H7 (cell line): ENCODE measurements around the gene SCN9A. TPM values are rescaled to one million over a fixed set of nuclear protein-coding genes. Genes with fewer than 3 reads are reported as not detected.
"Not testable (repeated sequence)": the region's sequence is repeated elsewhere in the genome, so short reads cannot be mapped to it uniquely, and the experiment has no call there.

Experiments used
- DNase-seq: peaks from one replicate; pipeline ENCODE4 v3.0.0; 2012
- H3K27me3 ChIP-seq: 2 replicates; pipeline ENCODE4 v1.6.0; 2011; ENCODE audit warnings: mild to moderate bottlenecking, low read length; ENCODE audit not compliant: control insufficient read depth, insufficient read depth
- H3K36me3 ChIP-seq: replicated peaks from 2 replicates; pipeline ENCODE4 v1.5.1; 2011; ENCODE audit warnings: low read length; ENCODE audit not compliant: control insufficient read depth, insufficient read depth
- H3K4me3 ChIP-seq: 2 replicates; pipeline ENCODE4 v1.5.1; 2011; ENCODE audit warnings: low read depth, mild to moderate bottlenecking, control low read depth, low read length, moderate library complexity; ENCODE audit not compliant: insufficient read depth
- total RNA-seq: library from RNA; depleted of rRNA; stranded (reverse); fragments of >200 nt; shearing (Covaris generic); gene quantifications from 2 replicates; pipeline ENCODE4 v1.2.3, GENCODE V29; 2014

Gene SCN9A
- total RNA-seq, 1 experiment from 2014 or later = 0.90 TPM

DNA sequence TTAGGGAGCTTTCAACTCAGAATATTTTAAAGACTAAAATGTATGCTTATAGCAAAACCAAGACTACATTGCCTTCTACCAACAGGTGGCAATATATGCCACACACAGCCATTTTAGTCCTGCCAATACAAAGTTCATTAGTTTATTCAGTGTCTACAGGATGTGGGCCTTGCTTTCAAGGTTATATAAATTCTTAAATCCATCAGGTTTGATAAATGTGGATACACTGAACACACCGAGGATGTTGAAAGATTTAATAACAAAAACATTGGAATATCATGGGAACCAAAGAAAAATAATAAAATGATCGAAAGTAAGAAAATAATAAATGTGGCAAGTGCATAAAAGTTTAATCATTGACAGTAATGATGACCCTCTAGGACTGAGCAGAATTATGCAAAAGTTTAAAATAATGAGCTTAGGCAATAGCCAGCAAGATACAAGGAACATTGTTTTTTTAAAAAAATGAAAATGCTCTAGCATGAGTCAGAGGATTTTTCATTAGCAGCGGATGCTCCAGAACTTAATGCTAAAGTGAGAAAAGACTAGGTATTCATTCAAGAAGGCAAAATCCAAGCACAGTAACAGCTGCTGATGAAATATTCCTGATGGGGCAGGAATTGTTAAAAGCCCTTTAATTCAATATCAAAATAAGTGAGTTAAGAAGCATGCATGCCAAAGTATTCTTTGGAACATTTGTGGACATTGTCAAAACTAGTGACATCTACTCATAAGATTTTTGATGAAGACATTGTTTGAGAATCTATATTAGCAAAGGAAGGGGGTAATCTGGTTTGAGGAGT is 14.2 kb downstream of the SCN9A start:
- Histone ChIP-seq H3K27me3 (no peaks in the 10 kb centered on the region), H3K4me3 (no peak overlapping the region), H3K36me3 (no peaks in the 10 kb centered on the region)
- DNase-seq = no peak

DNA sequence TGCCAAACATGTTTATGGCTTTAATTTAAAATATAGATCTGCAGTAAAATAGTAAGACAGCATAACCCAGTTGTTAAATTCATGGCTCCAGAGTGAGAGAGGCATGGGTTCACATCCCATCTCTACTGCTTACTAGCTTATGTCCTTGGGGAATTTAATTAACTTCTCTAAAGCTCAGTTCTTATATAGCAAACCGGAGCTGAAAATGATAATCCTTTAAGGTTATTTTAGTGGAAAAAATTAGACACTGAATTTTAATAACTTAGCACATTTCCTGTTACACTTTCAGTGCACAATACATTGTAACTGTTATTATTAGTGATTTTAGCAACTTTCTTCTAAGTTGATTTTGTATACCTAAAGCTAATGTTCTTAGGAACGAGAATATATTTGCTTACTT is 14.8 kb downstream of the SCN9A start:
- DNase-seq = no peak
- Histone ChIP-seq H3K36me3 (no peaks in the 10 kb centered on the region), H3K27me3 (no peaks in the 10 kb centered on the region), H3K4me3 (no peak overlapping the region)

DNA sequence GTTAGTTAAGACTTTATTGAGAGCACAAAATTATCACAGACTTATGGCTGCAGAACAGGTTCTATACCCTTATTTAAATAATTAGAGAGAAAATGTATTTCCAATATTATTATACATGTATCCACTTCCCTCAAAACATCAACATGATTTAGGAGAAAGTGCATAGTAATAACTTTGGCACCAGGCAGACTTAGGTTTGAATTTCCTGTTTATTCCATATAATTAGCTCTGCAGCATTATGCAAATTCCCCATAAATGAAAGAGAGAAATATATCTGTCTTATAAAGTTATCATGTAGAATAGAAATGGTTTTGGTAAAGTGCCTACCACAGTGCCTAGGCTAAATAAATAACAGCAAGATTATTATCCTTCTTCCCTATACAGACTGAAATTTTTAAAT is 15.3 kb downstream of the SCN9A start:
- DNase-seq = no peak
- H3K27me3 ChIP-seq = no peaks in the 10 kb centered on the region
- H3K36me3 ChIP-seq = no peaks in the 10 kb centered on the region
- no peak overlapping the region for H3K4me3 ChIP-seq

DNA sequence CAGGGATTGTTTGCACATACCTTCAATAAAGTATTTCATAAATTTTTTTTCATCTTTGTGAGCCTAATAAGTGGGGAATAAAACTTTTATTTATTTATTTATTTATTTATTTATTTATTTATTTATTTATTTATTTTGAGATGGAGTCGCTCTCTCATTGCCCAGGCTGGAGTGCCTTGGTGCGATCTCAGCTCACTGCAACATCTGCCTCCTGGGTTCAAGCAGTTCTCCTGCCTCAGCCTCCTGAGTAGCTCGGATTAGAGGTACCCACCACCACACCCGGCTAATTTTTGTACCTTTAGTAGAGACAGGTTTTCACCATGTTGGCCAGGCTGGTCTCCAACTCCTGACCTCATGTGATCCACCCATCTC is 17.8 kb downstream of the SCN9A start:
- not testable (repeated sequence) for H3K4me3 ChIP-seq, DNase-seq, H3K36me3 ChIP-seq, H3K27me3 ChIP-seq

DNA sequence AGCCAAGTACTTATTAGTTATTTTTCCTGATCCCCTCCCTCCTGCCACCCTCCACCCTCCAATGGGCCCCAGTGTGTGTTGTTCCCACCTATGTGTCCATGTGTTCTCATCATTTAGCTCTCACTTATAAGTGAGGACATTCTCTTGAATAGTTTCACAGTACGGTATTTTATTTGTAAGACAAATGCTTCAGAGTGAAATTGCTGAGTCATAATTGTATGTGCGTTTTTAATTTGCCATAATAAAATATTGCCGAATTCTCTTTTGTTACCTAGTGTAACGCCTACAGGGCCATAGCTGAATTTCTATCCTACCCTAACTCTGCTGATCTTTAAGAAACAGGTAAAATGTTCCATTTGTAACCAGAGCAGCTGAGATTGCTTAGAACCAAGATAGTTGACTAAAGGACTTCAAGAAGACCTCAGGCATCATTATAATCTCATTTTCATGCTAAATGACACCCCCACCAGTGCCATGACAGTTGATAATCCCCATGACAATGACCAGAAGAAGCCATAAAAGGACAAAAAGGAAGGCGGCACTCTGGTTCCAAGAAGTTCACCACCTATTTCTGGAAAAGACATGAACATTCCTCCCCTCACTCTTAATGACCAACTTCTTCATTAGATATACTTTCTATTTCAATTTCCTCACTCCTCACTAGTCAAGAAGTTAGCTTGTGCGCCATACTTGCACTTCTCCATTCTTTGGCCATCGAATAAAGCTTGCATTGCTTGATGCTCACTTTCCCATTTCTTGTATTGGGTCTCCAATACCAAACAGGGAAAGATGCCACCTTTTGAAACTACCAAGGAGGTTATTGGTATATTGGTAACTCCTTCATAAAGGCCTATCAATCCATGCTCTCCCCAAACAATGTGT is 18.4 kb downstream of the SCN9A start:
- DNase-seq = no peak
- Histone ChIP-seq H3K36me3 (no peaks in the 10 kb centered on the region), H3K4me3 (no peak overlapping the region), H3K27me3 (no peaks in the 10 kb centered on the region)

DNA sequence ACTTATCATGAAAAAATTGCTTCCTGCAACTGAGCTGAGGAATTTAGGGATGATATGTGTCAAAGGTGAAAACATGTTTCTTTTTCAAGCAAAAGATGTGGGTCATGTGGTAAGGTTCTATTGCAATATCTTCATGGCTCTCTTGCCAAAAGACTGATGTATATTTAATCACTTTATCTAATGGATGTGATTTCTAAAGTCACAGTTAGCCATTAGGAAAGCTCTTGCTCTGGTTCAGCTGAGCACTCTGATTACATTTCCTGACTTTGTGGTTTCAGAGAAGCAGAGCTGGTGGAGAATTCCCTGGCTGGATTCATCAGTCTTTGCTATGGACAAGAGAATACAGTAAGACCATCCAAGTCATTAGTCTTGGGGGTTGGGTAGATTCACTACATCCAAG is 24.4 kb downstream of the SCN9A start:
- DNase-seq = no peak
- H3K4me3 ChIP-seq = no peak overlapping the region
- no peaks in the 10 kb centered on the region for H3K36me3 ChIP-seq
- H3K27me3 ChIP-seq = no peaks in the 10 kb centered on the region

DNA sequence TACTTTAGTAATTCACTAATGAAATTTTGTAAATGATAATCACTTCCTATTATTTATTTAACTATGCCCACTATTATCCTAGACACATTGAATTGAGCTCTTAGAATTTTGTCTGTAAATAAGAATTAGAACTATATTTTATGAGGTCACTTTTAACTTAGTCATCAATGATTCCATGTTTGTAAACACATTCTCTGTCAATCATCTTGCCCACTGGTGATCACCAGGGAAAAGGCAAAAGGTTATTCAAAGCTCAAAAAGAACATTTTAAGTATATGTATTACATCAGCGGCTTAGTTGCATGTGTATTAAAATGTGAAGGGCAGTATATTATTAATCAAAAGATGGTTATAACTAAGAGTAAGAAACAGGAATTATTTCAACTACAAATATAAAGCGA is 25.2 kb downstream of the SCN9A start:
- H3K36me3 ChIP-seq = no peaks in the 10 kb centered on the region
- no peaks in the 10 kb centered on the region for H3K27me3 ChIP-seq
- DNase-seq = no peak
- no peak overlapping the region for H3K4me3 ChIP-seq

DNA sequence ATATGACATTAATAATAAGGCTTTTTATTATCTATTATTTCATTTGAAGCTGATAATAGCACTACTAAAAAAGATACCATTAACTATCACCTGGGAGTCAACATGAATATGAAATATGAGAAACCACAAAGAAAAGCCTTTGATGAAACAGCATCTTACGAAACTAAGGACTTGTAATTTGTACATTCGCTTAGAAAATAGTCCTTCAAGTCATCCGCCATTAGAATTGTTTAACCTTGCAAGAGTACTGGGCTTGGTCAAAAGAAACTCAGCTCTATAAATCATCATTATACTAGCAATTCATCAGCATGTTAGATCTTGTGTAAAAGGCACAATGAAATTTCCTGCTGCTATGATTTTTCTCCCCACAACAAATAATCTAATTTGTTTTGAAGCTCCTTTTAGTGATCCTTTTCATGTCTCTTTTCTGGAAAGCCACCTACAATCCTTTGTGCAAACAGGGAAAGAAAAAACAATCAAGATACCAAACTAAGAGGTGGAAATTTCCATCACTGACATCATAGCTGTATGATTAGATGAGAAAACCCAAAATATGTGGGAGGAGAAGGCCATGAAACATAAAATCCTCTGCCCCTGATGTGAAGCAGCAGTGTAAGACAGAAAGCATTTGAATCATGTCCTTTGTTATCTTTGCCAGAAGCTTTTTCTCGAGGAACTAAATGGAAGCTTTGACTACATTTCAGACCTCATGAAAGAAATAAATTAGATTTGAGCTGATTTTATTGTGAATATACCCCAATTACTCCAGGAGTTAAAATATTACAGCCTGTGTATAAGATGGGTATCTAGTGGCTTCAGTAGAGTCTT is 31.2 kb downstream of the SCN9A start:
- Histone ChIP-seq H3K27me3 (no peaks in the 10 kb centered on the region), H3K4me3 (no peak overlapping the region), H3K36me3 (no peaks in the 10 kb centered on the region)
- DNase-seq = no peak

DNA sequence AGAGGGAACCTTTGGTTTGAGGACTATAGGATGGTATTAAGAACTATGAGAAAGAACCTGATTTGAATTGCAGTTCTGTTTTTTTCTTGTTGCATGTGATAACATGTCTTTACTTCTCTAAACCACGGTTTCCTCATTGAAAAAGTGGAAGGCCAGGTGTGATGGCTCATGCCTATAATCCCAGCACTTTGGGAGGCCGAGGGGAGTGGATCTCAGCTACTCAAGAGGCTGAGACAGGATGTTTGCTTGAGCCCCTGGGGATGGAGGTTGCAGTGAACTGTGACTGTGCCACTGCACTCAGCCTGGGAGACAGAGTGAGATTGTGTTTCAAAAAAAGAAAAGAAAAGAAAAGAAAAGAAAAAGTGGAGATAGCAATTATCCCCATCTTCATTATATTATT is 32.3 kb downstream of the SCN9A start:
- no peak overlapping the region for H3K4me3 ChIP-seq
- H3K27me3 ChIP-seq = no peaks in the 10 kb centered on the region
- no peak for DNase-seq
- H3K36me3 ChIP-seq = no peaks in the 10 kb centered on the region

DNA sequence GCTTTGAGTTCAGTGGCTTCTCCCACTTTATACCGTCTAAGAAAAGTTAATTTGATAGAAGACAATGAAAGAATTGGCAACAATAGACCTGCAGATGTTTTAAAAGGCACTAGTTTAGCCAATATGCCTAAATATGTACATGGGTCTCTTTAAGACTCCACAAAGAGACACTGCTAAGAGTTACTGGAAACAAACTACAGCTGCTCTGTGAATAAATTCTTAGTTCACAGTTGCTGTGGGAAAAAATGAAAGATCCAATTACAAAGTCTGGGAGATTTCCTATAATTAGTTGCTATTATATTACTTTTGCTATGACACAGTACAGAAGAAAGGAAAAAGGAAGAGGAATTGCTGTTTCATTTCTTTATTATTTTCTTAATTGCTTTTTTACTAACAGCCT is 34.3 kb downstream of the SCN9A start:
- DNase-seq = no peak
- Histone ChIP-seq H3K27me3 (no peaks in the 10 kb centered on the region), H3K36me3 (no peaks in the 10 kb centered on the region), H3K4me3 (no peak overlapping the region)

DNA sequence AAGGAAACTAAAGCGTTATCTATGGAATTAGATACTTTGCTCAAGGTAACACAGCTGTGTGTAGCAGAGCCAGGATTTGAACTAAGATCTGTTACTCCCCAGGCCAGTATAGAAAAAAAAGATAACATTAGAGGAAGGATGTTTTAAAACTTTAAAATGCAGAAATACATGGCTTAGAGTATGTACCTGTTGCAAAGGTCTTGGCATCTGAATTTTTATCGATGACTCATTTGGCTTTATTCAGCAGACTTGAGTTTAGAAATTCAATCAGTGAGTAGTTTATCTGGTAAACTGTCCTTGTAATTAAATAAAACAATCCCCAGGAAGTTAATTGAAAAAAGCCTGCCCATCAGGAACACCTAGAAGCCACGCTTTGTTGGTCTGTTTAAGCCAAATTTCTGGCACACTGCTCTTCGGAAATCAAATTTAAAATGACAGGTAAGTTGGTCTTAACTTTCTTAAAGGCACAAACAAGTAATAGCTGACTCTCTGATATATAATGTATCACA is 36.9 kb downstream of the SCN9A start:
- DNase-seq = no peak
- Histone ChIP-seq H3K4me3 (no peak overlapping the region), H3K36me3 (no peaks in the 10 kb centered on the region), H3K27me3 (no peaks in the 10 kb centered on the region)

DNA sequence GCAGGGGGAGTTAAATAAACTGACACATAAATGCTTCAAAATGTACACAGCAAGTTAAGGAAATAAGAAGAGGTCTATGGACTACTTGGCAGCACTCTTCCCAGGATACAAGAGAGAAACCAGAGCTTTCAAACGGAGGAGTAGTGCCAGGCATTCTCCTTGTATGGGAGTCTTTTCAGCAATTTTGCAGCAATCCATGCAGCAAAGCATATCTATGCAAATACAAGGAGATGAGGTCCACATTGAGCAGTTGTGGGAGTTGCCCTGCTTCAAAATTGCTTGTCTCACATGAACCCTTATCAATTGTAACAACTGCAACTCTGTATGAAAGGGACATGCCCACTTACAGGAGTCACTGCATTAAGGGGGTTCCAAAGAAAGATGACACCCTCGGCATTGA is 37.8 kb downstream of the SCN9A start:
- DNase-seq = no peak
- no peaks in the 10 kb centered on the region for H3K36me3 ChIP-seq
- H3K27me3 ChIP-seq = no peaks in the 10 kb centered on the region
- H3K4me3 ChIP-seq = no peak overlapping the region

DNA sequence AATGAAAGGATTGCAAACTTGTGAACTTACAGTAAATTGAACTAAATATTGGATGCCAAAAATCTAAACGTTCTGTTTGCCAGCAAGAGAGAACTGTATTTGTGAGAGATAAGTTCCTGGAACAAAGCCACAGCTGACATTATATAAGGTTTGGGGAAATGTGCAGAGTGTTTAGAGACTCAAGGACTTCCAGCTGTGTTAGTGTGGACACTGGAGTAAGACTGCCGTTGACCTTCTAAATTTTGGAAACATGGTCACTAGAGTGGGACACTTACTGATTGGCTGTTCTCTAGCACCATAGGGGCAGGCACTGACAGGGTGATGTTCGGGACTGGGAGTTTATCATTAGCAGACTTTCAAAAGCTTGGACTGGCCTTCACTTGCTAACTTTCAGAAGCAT is 40.5 kb downstream of the SCN9A start:
- DNase-seq = no peak

DNA sequence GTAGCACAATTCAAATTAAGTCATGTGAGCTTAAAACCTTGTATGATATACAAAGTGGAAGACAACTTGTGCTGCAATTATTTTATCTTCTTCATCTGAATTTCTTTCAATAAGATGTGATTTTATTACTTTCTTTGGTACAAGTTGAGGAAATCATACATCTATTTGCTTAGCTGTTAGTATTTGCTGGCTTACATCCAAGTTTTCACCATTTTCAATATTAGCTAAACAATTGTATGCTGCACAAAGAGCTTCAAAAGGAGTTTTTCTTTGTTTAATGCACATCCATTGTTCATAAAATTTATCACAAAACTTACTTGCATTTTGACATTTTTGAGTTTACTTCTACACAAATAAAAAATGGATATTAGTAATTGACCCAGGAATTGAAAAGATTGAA is 40.9 kb downstream of the SCN9A start:
- H3K27me3 ChIP-seq = no peaks in the 10 kb centered on the region
- H3K36me3 ChIP-seq = no peaks in the 10 kb centered on the region
- H3K4me3 ChIP-seq = no peak overlapping the region
- DNase-seq = no peak

More for the DNA sequence above, 40.5 kb downstream of the SCN9A start:
- Histone ChIP-seq H3K4me3 (no peak overlapping the region), H3K36me3 (no peaks in the 10 kb centered on the region), H3K27me3 (no peaks in the 10 kb centered on the region)
